Measurements from ENCODE around the gene ZNF862.

DNA sequence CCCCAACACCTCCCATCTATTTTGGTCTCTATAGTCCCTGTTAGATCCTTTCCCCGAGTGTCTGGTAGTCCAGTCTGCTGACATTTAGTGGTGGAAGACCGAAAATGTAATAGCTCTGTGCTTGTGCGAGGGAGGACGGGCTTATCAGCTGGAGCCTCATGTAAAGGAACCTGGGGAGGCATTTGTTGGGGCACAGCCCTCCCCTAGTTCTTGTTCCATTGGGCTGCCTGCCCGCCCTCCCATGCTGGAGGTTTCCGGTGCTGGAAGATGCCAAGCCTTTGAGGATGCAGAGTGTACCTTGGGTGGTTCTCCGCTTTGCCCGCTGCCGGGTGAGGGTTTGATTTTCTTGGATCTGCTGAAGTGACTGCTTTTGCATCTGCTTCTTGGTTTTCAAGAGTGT is 5.4 kb downstream of the ZNF862 start:
- no peak for TF ChIP-seq POLR2A (IDR thresholded peaks at IDR 0.05)
- TF ChIP-seq, protein P1, sequence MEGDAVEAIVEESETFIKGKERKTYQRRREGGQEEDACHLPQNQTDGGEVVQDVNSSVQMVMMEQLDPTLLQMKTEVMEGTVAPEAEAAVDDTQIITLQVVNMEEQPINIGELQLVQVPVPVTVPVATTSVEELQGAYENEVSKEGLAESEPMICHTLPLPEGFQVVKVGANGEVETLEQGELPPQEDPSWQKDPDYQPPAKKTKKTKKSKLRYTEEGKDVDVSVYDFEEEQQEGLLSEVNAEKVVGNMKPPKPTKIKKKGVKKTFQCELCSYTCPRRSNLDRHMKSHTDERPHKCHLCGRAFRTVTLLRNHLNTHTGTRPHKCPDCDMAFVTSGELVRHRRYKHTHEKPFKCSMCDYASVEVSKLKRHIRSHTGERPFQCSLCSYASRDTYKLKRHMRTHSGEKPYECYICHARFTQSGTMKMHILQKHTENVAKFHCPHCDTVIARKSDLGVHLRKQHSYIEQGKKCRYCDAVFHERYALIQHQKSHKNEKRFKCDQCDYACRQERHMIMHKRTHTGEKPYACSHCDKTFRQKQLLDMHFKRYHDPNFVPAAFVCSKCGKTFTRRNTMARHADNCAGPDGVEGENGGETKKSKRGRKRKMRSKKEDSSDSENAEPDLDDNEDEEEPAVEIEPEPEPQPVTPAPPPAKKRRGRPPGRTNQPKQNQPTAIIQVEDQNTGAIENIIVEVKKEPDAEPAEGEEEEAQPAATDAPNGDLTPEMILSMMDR (IDR thresholded peaks at IDR 0.05): no peak
